Upper lobe of right lung (tissue), 1 donor: ENCODE results near the gene FZD2. TPM values are rescaled to one million over a fixed set of nuclear protein-coding genes. Genes with fewer than 3 reads are reported as not detected.

Source experiments
- ATAC-seq: fragments of 200-7000 bp; cut with Tn5 transposase; one replicate; pipeline ENCODE4 v1.9.1; 2020; ENCODE audit warnings: mild to moderate bottlenecking, moderate library complexity
- DNase-seq: peaks from one replicate; pipeline ENCODE4 v3.0.0-alpha.2; 2020
- H3K27ac ChIP-seq: fragments of 200-600 bp; one replicate; pipeline ENCODE4 v1.8.0; 2022
- H3K27me3 ChIP-seq: fragments of 200-600 bp; one replicate; pipeline ENCODE4 v1.8.0; 2022; ENCODE audit warnings: mild to moderate bottlenecking
- H3K36me3 ChIP-seq: fragments of 200-600 bp; one replicate; pipeline ENCODE4 v1.8.0; 2022
- H3K4me1 ChIP-seq: fragments of 200-600 bp; one replicate; pipeline ENCODE4 v1.8.0; 2022
- H3K4me3 ChIP-seq: fragments of 200-600 bp; one replicate; pipeline ENCODE4 v1.8.0; 2022; ENCODE audit warnings: mild to moderate bottlenecking
- H3K9me3 ChIP-seq: fragments of 200-600 bp; one replicate; pipeline ENCODE4 v1.8.0; 2022
- intact Hi-C: fragments of 100-400 bp; cut with DNase I; formaldehyde crosslinking; loops from one replicate; pipeline ENCODE4 v1.11.0; 2022
- total RNA-seq: library from RNA; stranded (reverse); fragmentation: NEBNext Ultra II Directional; extraction: Animal tissue kit (Norgen Biotek cat#: 25700); gene quantifications from one replicate; pipeline ENCODE4 v1.2.1, GENCODE V29; 2021
- TF ChIP-seq, protein P1 (sequence below): fragments of 200-600 bp; IDR thresholded peaks from one replicate; pipeline ENCODE4 v1.8.0; 2022; ENCODE audit warnings: antibody characterized with exemption
- donor health status: DM: no; HTN: yes; CAD: no; lungs with severe emphysema.

FZD2 gene
- total RNA-seq, 1 donor from 2014 or later, result 8.7 TPM

DNA sequence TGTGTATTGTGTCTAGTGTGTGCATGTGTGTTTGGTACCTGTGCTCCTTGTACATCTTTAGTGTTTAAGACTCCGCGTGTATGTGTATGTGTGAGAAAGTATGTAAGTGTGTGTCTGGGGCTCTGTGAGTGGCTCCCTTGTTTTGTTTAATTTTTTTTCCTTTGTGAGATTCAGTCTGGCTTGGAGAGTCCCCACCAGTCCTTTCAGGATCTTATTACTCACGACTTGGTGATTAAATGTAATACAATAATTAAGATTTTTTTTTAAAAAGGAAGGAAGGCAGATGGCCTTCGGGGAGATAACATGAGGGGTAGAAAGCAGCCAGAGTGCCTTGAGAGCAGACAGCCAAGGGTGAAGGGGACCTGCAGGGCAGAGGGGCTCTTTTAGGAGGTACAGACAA is 33.9 kb downstream of the FZD2 start:
- TF ChIP-seq, protein P1, sequence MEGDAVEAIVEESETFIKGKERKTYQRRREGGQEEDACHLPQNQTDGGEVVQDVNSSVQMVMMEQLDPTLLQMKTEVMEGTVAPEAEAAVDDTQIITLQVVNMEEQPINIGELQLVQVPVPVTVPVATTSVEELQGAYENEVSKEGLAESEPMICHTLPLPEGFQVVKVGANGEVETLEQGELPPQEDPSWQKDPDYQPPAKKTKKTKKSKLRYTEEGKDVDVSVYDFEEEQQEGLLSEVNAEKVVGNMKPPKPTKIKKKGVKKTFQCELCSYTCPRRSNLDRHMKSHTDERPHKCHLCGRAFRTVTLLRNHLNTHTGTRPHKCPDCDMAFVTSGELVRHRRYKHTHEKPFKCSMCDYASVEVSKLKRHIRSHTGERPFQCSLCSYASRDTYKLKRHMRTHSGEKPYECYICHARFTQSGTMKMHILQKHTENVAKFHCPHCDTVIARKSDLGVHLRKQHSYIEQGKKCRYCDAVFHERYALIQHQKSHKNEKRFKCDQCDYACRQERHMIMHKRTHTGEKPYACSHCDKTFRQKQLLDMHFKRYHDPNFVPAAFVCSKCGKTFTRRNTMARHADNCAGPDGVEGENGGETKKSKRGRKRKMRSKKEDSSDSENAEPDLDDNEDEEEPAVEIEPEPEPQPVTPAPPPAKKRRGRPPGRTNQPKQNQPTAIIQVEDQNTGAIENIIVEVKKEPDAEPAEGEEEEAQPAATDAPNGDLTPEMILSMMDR, result no peak
- Histone ChIP-seq H3K36me3 (no peaks in the 10 kb centered on the region), H3K27ac (no peak overlapping the region), H3K9me3 (no peaks in the 10 kb centered on the region), H3K27me3 (no peaks in the 10 kb centered on the region), H3K4me1 (peaks cover 7% of the 10 kb centered on the region), H3K4me3 (no peak overlapping the region)
- intact Hi-C loops, result no loop called here
- ATAC-seq (no peak), DNase-seq (no peak)

DNA sequence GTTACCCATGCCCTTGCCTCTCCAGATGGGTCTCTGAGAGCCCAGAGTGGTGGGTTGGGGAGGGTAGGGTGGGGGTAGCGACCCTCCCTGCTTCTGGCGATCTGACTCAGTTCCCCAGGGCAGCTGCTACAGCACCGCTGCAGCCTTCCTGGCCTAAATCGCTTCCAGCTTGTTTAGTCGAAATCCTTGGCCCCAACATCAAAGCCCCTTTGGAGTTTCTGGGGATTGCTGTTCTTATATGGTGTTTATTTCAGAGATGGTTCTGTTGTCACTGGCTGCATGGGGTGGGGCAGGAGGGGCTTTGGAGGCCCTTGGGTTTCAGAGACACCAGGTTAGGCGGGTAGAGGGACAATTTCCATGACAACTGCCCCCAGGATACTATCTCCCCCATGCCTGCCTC is 35.9 kb downstream of the FZD2 start:
- TF ChIP-seq, protein P1, result no peak
- no peaks in the 10 kb centered on the region for H3K27me3 ChIP-seq
- no peak overlapping the region for H3K27ac ChIP-seq
- H3K4me1 ChIP-seq, result no peaks in the 10 kb centered on the region
- H3K9me3 ChIP-seq, result no peaks in the 10 kb centered on the region
- H3K36me3 ChIP-seq, result no peaks in the 10 kb centered on the region
- DNase-seq (no peak), ATAC-seq (no peak)
- no peak overlapping the region for H3K4me3 ChIP-seq
- intact Hi-C loops, result no loop called here

DNA sequence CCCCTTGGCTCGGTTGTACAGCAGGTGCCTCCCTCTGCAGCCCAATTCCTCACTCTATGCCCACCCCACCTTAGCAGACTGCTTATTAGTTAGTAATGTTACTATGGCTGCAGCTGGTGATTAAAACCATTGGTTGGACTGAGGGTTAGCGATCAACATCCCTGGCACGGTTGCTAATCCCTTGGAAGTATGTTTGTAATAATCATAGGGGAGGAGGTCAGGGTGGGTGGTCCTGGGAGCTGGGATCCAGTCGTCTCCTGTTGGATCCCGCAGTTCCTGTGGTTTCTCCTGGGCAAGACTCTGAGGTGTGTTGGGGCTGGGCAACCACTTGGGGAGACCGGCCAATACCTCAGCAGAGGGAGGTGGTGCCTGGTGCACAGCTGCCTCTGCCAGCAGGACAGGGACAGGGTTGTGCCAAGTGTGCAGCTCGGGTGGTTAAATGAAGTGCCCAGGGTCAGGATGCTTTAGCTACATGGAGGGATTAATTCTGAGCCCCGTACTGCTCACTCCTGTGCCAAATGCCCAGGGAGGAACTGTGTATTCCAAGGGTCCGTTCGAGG is 38.0 kb downstream of the FZD2 start:
- ATAC-seq (no peak), DNase-seq (no peak)
- Histone ChIP-seq H3K36me3 (no peaks in the 10 kb centered on the region), H3K9me3 (no peaks in the 10 kb centered on the region), H3K27me3 (no peaks in the 10 kb centered on the region), H3K4me3 (no peak overlapping the region), H3K4me1 (no peaks in the 10 kb centered on the region), H3K27ac (no peak overlapping the region)
- intact Hi-C loops, result no loop called here
- TF ChIP-seq, protein P1, result no peak

DNA sequence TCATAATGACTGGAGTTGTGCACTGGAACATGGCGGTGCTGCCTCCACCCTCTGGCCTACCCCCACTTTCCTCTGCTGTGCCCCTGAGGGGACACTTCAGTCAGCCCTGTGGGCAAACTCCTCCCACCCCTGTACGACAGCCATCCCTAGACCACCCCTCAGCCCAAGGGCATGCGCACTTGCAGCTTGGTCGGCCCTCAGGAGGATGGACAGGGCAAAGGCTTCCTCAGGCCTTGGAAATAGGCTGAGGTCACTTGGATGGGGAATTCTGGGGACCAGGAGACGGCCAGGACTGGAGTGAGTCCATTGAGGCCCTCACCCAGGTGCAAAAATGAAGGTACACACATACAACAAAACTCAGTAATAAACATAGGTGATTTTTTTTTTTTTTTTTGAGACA is 41.0 kb downstream of the FZD2 start:
- no peak for DNase-seq
- intact Hi-C loops, result no loop called here
- Histone ChIP-seq H3K36me3 (no peaks in the 10 kb centered on the region), H3K27ac (no peak overlapping the region), H3K4me3 (no peak overlapping the region), H3K27me3 (no peaks in the 10 kb centered on the region), H3K4me1 (no peaks in the 10 kb centered on the region), H3K9me3 (no peaks in the 10 kb centered on the region)
- TF ChIP-seq, protein P1, result no peak
- no peak for ATAC-seq

DNA sequence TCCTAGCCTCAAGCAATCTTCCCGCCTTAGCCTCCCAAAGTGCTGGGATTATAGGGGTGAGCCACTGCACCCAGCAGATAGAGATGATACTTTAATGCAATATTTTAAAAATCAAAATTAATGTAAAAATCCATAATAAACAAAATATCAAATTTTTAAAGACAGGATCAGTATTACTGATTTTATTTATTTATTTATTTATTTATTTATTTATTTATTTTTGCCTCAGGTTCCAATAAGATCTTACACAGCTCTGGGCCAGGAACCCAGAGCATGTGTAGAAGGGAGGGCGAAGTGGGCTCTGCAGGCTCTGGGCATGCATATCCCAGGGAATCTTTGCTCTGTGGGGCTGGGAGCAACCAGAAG is 41.6 kb downstream of the FZD2 start:
- no peaks in the 10 kb centered on the region for H3K4me1 ChIP-seq
- no peak for DNase-seq
- H3K9me3 ChIP-seq, result no peaks in the 10 kb centered on the region
- intact Hi-C loops, result no loop called here
- H3K4me3 ChIP-seq, result no peak overlapping the region
- no peaks in the 10 kb centered on the region for H3K36me3 ChIP-seq
- no peak for ATAC-seq
- H3K27me3 ChIP-seq, result no peaks in the 10 kb centered on the region
- TF ChIP-seq, protein P1, result no peak
- H3K27ac ChIP-seq, result no peak overlapping the region
